Neural cell (in vitro differentiated cells): Measurements from ENCODE around the gene NCOA5. TPM values are rescaled to one million over a fixed set of nuclear protein-coding genes. Genes with fewer than 3 reads are reported as not detected.

ENCODE experiments used
- H2AFZ ChIP-seq: fragments of 200-600, 300-800 bp; sonication (generic), shearing (Covaris generic); 2 replicates; pipeline ENCODE4 v1.6.0; 2014; ENCODE audit warnings: low read depth, mild to moderate bottlenecking, antibody characterized with exemption, low read length, moderate library complexity
- H3F3A ChIP-seq: fragments of 200-600 bp; shearing (Covaris generic); 2 replicates; pipeline ENCODE4 v1.6.1; 2016; ENCODE audit warnings: mild to moderate bottlenecking, moderate library complexity, mixed read lengths, antibody characterized with exemption, low read length; ENCODE audit not compliant: insufficient read depth, poor library complexity, severe bottlenecking
- H3K27ac ChIP-seq: fragments of 200-600, 300-800 bp; sonication (generic), shearing (Covaris generic); 2 replicates; pipeline ENCODE4 v1.5.1; 2014; ENCODE audit warnings: mild to moderate bottlenecking, low read length, moderate library complexity
- H3K27me3 ChIP-seq: fragments of 300-800, 200-600 bp; sonication (generic), shearing (Covaris generic); 2 replicates; pipeline ENCODE4 v1.6.0; 2014; ENCODE audit warnings: mild to moderate bottlenecking, low read depth, low read length, moderate library complexity; ENCODE audit not compliant: insufficient read depth
- H3K36me3 ChIP-seq: fragments of 300-800, 200-600 bp; sonication (generic), shearing (Covaris generic); 2 replicates; pipeline ENCODE4 v1.5.1; 2014; ENCODE audit warnings: mild to moderate bottlenecking, antibody characterized with exemption, low read length, moderate library complexity; ENCODE audit not compliant: insufficient read depth
- H3K4me2 ChIP-seq: fragments of 300-800, 200-600 bp; sonication (generic), shearing (Covaris generic); 2 replicates; pipeline ENCODE4 v1.6.0; 2014; ENCODE audit warnings: mild to moderate bottlenecking, low read length
- H3K4me3 ChIP-seq: fragments of 300-800, 200-600 bp; sonication (generic), shearing (Covaris generic); 2 replicates; pipeline ENCODE4 v1.5.1; 2014; ENCODE audit warnings: mild to moderate bottlenecking, low read length, moderate library complexity
- H3K79me2 ChIP-seq: fragments of 200-600 bp; shearing (Covaris generic); replicated peaks from 2 replicates; pipeline ENCODE4 v1.6.0; 2014; ENCODE audit warnings: mild to moderate bottlenecking, low read length, moderate library complexity; ENCODE audit not compliant: insufficient read depth
- H3K9ac ChIP-seq: fragments of 300-800, 200-600 bp; sonication (generic), shearing (Covaris generic); 2 replicates; pipeline ENCODE4 v1.6.1; 2016; ENCODE audit warnings: mild to moderate bottlenecking, low read length, mixed read lengths
- H3K9me2 ChIP-seq: fragments of 200-600 bp; shearing (Covaris generic); 2 replicates; pipeline ENCODE4 v1.6.1; 2016; ENCODE audit warnings: mild to moderate bottlenecking, low read length, mixed read lengths; ENCODE audit not compliant: insufficient read depth
- H3K9me3 ChIP-seq: fragments of 200-600, 300-800 bp; sonication (generic), shearing (Covaris generic); 2 replicates; pipeline ENCODE4 v1.6.1; 2016; ENCODE audit warnings: mild to moderate bottlenecking, mixed run types, low read length, moderate library complexity, mixed read lengths
- H4K20me1 ChIP-seq: fragments of 200-600 bp; shearing (Covaris generic); 2 replicates; pipeline ENCODE4 v1.6.1; 2016; ENCODE audit warnings: mild to moderate bottlenecking, mixed run types; ENCODE audit not compliant: insufficient read depth
- CTCF ChIP-seq: fragments of 450-650 bp; IDR thresholded peaks from 2 replicates; pipeline ENCODE4 v1.5.1; 2014; ENCODE audit warnings: antibody characterized with exemption, mild to moderate bottlenecking, moderate library complexity; ENCODE audit not compliant: poor library complexity, severe bottlenecking
- EP300 ChIP-seq: fragments of 450-650 bp; conservative IDR thresholded peaks from 2 replicates; pipeline ENCODE4 v1.6.1; 2014; ENCODE audit warnings: antibody characterized with exemption, mild to moderate bottlenecking, moderate library complexity; ENCODE audit not compliant: poor library complexity, severe bottlenecking
- EZH2 ChIP-seq: fragments of 200-600, 300-800 bp; shearing (Covaris generic), sonication (generic); IDR thresholded peaks from 2 replicates; pipeline ENCODE4 v1.6.1; 2014; ENCODE audit warnings: antibody characterized with exemption, low read length, borderline replicate concordance, mild to moderate bottlenecking; ENCODE audit not compliant: insufficient read depth, poor library complexity, severe bottlenecking
- MXI1 ChIP-seq: fragments of 450-650 bp; conservative IDR thresholded peaks from 2 replicates; pipeline ENCODE4 v1.6.1; 2014; ENCODE audit warnings: antibody characterized with exemption, mild to moderate bottlenecking; ENCODE audit not compliant: poor library complexity, severe bottlenecking
- POLR2AphosphoS5 ChIP-seq: IDR thresholded peaks from 2 replicates; pipeline ENCODE4 v1.6.1; 2012
- RAD21 ChIP-seq: fragments of 450-650 bp; conservative IDR thresholded peaks from 2 replicates; pipeline ENCODE4 v1.6.1; 2014; ENCODE audit warnings: antibody characterized with exemption, mild to moderate bottlenecking, moderate library complexity
- REST ChIP-seq: IDR thresholded peaks from 2 replicates; pipeline ENCODE4 v1.6.1; 2012; ENCODE audit warnings: borderline replicate concordance
- SMC3 ChIP-seq: fragments of 450-650 bp; conservative IDR thresholded peaks from 2 replicates; pipeline ENCODE4 v1.6.1; 2014; ENCODE audit warnings: antibody characterized with exemption, mild to moderate bottlenecking, moderate library complexity; ENCODE audit not compliant: poor library complexity
- TAF1 ChIP-seq: IDR thresholded peaks from 2 replicates; pipeline ENCODE4 v1.6.1; 2012; ENCODE audit warnings: low read depth
- polyA plus RNA-seq: library from polyadenylated mRNA; depleted of rRNA; stranded (reverse); fragments of >200 nt; gene quantifications from 2 replicates; pipeline ENCODE4 v1.2.3, GENCODE V29; 2014

Gene NCOA5
- polyA plus RNA-seq, 1 donor from 2014 or later = 29.9 TPM

DNA sequence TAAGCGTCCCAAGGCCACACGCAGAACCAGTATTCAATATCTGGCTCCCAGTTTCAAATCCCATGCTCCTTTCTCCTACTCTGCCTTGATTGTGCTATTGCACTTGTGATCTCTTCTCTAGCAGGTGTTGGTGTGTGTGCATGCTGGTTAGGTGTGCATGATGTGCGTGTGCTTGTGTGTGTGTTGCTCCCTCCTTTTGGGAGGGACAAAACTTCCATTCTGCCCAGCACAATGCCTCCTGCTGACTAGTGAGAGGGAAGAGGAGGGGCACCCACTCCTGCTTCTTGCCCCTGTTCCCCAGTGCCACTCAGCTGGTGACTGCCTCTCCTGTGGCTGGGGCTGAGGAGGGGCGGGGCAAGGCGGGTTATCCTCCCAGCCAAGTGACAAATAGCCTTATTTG lies 48.1 kb upstream of the NCOA5 start:
- TF ChIP-seq CTCF = no peak
- no peak for TF ChIP-seq RAD21
- TF ChIP-seq EP300 = no peak
- TF ChIP-seq POLR2AphosphoS5 = no peak
- TF ChIP-seq TAF1 = no peak
- TF ChIP-seq MXI1 = no peak
- TF ChIP-seq REST = no peak
- TF ChIP-seq EZH2 = no peak
- TF ChIP-seq SMC3 = no peak
- Histone ChIP-seq H4K20me1 (no peaks in the 10 kb centered on the region), H3F3A (no peaks in the 10 kb centered on the region), H3K4me2 (no peak overlapping the region), H3K9ac (no peak overlapping the region), H3K9me3 (no peaks in the 10 kb centered on the region), H3K27me3 (peaks cover 8% of the 10 kb centered on the region), H3K79me2 (no peaks in the 10 kb centered on the region), H3K9me2 (no peaks in the 10 kb centered on the region), H3K27ac (no peak overlapping the region), H3K4me3 (no peak overlapping the region), H2AFZ (no peak overlapping the region), H3K36me3 (no peaks in the 10 kb centered on the region)

DNA sequence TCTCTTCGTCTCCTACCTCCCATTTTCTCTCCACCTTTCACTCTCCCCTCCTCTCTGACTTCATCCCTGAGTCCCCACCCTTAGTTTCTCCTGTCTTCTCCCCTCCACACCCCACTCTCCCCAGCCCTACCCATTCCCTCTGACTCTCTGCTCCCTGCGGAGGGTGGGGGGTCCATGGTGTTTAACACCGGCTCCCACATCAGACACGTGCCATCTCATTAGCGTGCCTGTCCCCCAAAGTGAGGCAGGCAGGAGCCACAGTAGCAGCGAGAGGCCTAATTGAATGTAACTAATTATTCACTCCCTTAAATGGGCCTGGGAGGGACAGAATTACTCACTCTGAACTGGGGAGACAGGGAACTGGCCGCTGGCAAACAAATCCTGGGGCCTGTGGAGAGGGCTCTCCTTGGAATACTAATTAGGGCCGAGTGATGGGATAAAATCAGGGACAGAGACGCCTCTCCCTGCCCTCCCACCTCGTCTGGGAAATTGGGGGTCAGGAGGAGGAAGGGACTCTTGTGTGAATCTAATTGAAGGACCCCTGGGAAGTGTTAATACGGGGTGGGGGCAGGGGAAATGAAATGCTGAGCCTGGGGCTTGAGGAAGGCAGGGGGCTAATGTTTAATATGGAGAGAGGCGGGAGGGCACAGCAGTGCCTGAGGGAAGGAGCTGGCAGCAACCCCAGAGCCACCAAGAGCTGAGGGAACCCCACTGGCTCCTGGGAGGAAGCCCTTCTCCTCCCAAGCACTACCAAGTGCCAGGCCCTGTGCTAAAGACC lies 46.3 kb upstream of the NCOA5 start:
- Histone ChIP-seq H3K36me3 (no peaks in the 10 kb centered on the region), H3K9me3 (no peaks in the 10 kb centered on the region), H3K9me2 (no peaks in the 10 kb centered on the region), H3K27me3 (peaks cover 6% of the 10 kb centered on the region), H4K20me1 (no peaks in the 10 kb centered on the region), H3K79me2 (no peaks in the 10 kb centered on the region), H3K4me2 (no peak overlapping the region), H3K4me3 (no peak overlapping the region), H3K27ac (no peak overlapping the region), H2AFZ (no peak overlapping the region), H3K9ac (no peak overlapping the region), H3F3A (no peaks in the 10 kb centered on the region)
- no peak for TF ChIP-seq REST
- no peak for TF ChIP-seq POLR2AphosphoS5
- no peak for TF ChIP-seq CTCF
- no peak for TF ChIP-seq MXI1
